Thoracic aorta endothelial cell (primary cell): ENCODE results near the gene F2RL1. TPM values are rescaled to one million over a fixed set of nuclear protein-coding genes. Genes with fewer than 3 reads are reported as not detected.

Experiments
- small RNA-seq: library from RNA; depleted of rRNA; stranded (forward); fragments of <200 nt; gene quantifications from one replicate; pipeline ENCODE3, GENCODE V24; 2012
- total RNA-seq: library from RNA; depleted of rRNA; stranded (reverse); fragments of >200 nt; gene quantifications from 2 replicates; pipeline ENCODE4 v1.2.3, GENCODE V29; 2012

The F2RL1 gene, protein sequence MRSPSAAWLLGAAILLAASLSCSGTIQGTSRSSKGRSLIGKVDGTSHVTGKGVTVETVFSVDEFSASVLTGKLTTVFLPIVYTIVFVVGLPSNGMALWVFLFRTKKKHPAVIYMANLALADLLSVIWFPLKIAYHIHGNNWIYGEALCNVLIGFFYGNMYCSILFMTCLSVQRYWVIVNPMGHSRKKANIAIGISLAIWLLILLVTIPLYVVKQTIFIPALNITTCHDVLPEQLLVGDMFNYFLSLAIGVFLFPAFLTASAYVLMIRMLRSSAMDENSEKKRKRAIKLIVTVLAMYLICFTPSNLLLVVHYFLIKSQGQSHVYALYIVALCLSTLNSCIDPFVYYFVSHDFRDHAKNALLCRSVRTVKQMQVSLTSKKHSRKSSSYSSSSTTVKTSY
- 21.8 and 78.1 TPM in 2 replicates for total RNA-seq

DNA sequence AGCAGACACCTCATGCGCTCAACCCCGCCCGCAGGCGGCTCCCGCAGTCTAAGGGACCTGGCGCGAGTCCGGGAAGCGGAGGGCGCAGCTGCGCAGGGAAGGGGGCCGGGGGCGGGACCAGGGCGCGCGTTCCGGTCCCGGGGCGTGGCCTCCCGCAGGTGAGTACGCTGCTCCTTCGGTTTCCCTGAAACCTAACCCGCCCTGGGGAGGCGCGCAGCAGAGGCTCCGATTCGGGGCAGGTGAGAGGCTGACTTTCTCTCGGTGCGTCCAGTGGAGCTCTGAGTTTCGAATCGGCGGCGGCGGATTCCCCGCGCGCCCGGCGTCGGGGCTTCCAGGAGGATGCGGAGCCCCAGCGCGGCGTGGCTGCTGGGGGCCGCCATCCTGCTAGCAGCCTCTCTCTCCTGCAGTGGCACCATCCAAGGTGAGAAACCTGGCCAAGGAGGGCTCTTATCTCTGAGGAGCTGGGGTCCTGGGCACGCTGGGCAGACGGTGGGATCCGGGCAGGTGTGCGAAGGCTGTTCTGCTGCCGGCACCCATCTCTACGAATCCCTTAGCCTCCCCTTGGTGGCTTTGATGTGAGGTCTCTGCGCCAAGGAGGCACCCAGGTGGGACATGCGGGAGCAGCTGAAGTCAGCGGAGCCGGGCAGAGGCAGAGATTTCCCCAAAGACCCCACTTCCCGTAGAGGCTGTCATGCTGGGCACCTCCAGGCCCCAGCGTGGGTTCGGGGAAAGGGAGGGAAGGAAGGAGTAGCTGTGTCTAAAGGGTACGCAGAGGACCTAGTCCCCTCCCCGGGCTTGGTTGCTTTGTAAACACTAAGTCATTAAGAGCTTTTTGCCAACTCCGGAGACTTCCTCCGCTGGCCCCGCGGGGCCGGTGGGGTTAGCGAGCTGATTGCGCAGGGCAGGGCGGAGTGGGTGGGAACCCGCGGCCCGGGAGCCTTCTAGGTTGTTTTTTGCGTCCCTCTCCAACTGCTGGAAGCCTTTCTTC is at the start of gene F2RL1:
Gene F2RL1, plus strand, starts transcription at position 187 of the 988 bp plus-strand sequence. Its CDS starts 153 bp downstream, at position 340.

DNA sequence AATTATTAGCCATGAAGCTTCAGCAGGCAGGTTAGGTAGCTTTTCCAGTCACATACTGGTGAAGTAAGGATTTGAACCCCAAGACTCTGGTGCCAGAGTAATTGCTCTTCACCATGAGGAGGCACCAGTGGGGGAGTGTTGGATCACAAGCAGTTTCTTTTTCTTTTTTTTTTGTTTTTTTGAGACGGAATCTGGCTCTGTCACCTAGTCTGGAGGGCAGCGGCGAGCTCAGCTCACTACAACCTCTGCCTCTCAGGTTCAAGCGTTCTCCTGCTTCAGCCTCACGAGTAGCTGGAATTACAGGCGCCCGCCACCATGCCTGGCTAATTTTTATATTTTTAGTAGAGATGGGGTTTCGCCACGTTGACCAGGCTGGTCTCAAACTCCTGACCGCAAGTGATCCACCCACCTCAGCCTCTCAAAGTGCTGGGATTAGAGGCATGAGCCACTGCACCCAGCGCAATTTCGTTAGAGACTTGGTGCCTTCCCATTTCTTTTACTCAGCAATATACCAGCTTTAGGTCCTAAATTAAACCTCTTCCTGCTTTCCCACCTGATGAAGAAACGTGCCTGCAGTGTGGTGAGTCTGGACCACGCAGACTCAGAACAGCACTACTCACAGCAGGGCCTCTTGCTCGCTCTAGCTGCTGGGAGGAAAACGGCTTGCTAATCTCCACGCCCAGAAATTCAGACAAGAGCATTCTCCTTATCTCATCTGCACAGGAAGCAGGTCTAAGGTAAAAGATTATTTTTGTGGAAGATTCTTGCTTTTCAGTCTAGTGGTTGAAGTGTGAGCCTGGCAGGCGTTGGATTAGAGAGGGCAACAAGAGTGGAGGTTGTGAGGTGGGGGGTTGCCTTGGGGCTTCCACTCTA is 30.8 kb downstream of the F2RL1 start, which contains the start of gene S100Z:
Gene S100Z, plus strand, starts transcription at position 596 of the 873 bp plus-strand sequence. CDS start 25,346 bp downstream, outside the sequence.

Small RNAs within 50 kb of the gene (small RNA-seq; reads per million reads assigned to genes)
- gene RN7SL208P = not detected

Other genes starting within 250 kb of the F2RL1 start
- 0.29 and 0.80 TPM in 2 replicates for gene F2RL2, start 195.6 kb upstream of the F2RL1 start, total RNA-seq
- gene F2R, start 102.9 kb upstream of the F2RL1 start, total RNA-seq = 213 and 236 TPM in 2 replicates
- gene S100Z, start 31.0 kb downstream of the F2RL1 start, total RNA-seq = not detected in 2 replicates
- gene CRHBP, start 134.0 kb downstream of the F2RL1 start, total RNA-seq = not detected in 2 replicates
- gene AGGF1, start 211.4 kb downstream of the F2RL1 start, total RNA-seq = 22.0 and 22.7 TPM in 2 replicates